Activated CD8-positive, alpha-beta memory T cell treated with anti-CD3 and anti-CD28 coated beads for 36 hours (primary cell): ENCODE measurements around the gene NECAP2. TPM values are rescaled to one million over a fixed set of nuclear protein-coding genes. Genes with fewer than 3 reads are reported as not detected.

ENCODE experiments used
- CTCF ChIA-PET: fragments of 350-600 bp; sonication (Branson Sonifier 250); formaldehyde crosslinking; loops from one replicate; lab custom pipeline; 2021; ENCODE audit warnings: antibody characterized with exemption; lab: Charles Lee
- POLR2A ChIA-PET: fragments of 350-600 bp; sonication (Branson Sonifier 250); formaldehyde crosslinking; loops from one replicate; lab custom pipeline; 2021; ENCODE audit warnings: antibody characterized with exemption; lab: Charles Lee
- total RNA-seq, 2 experiments: library from RNA; stranded (reverse); gene quantifications; one replicate each; pipeline ENCODE4 v1.2.3, GENCODE V29; 2021

Gene NECAP2
- total RNA-seq, 2 experiments from 2014 or later = 62.3 to 64.2 TPM

- POLR2A ChIA-PET = interaction anchor here (0.7 kb wide), 1 partner anchor 16 kb away, joined by 4 read pairs; no protein-coding TSS in a partner anchor
- CTCF ChIA-PET = interaction anchor here (1.6 kb wide), 1 partner anchor 19 kb away, joined by 5 read pairs; the partner anchor contains the start of gene NECAP2
Observed at GRCh38 chr1:16421201-16421600, 19.3 kb upstream of the NECAP2 start.

GRCh38 chr1:16422041-16422440 lies 18.5 kb upstream of the NECAP2 start:
- POLR2A ChIA-PET = no interaction called here
- CTCF ChIA-PET = interaction anchor here (1.6 kb wide), 1 partner anchor 18 kb away, joined by 5 read pairs; the partner anchor contains the start of gene NECAP2

- POLR2A ChIA-PET = interaction anchor here (0.5 kb wide), 1 partner anchor 59 kb away, joined by 3 read pairs; no protein-coding TSS in a partner anchor
- CTCF ChIA-PET = interaction anchor here (0.6 to 1.4 kb wide), 2 partner anchors 15 to 16 kb away, joined by 3 to 5 read pairs; partner anchors contain the start of gene NECAP2
Observed at GRCh38 chr1:16425125-16426025, 15.1 kb upstream of the NECAP2 start.

- POLR2A ChIA-PET = no interaction called here
- CTCF ChIA-PET = no interaction called here
Observed at GRCh38 chr1:16430606-16431005, 9.9 kb upstream of the NECAP2 start.

GRCh38 chr1:16433030-16433429 lies 7.5 kb upstream of the NECAP2 start:
- ChIA-PET POLR2A (no interaction called here), CTCF (interaction anchor here (0.6 kb wide), 1 partner anchor 505 kb away, joined by 3 read pairs; no protein-coding TSS in a partner anchor)

GRCh38 chr1:16434007-16434406 lies 6.5 kb upstream of the NECAP2 start:
- ChIA-PET POLR2A (interaction anchor here (0.6 kb wide), 1 partner anchor 674 kb away, joined by 4 read pairs; no protein-coding TSS in a partner anchor), CTCF (no interaction called here)

GRCh38 chr1:16434501-16434900 lies 6.0 kb upstream of the NECAP2 start:
- POLR2A ChIA-PET = interaction anchor here (0.6 kb wide), 1 partner anchor 674 kb away, joined by 4 read pairs; no protein-coding TSS in a partner anchor
- CTCF ChIA-PET = no interaction called here

- ChIA-PET CTCF (no interaction called here), POLR2A (no interaction called here)
Observed at GRCh38 chr1:16436946-16437474, 3.5 kb upstream of the NECAP2 start, which contains the start of gene SPATA21. Gene SPATA21 (minus strand): TSS chr1:16437424. CDS start chr1:16431371, 6,053 bp downstream.

- CTCF ChIA-PET = interaction anchor here (0.7 kb wide), 1 partner anchor 194 kb away, joined by 3 read pairs; no protein-coding TSS in a partner anchor
- POLR2A ChIA-PET = no interaction called here
Observed at GRCh38 chr1:16438516-16438915, 2.0 kb upstream of the NECAP2 start.

- CTCF ChIA-PET = interaction anchor here (0.7 kb wide), 1 partner anchor 194 kb away, joined by 3 read pairs; no protein-coding TSS in a partner anchor
- POLR2A ChIA-PET = interaction anchor here (0.6 kb wide), 1 partner anchor 12 kb away, joined by 10 read pairs; no protein-coding TSS in a partner anchor
Observed at GRCh38 chr1:16438924-16439323, 1.6 kb upstream of the NECAP2 start.

GRCh38 chr1:16440131-16440469 lies 424 bp upstream of the NECAP2 start:
- ChIA-PET CTCF (interaction anchor here (0.5 to 1.8 kb wide), 14 partner anchors 12 to 503 kb away, joined by 3 to 11 read pairs (median 3); partner anchors contain the start of gene FBXO42), POLR2A (interaction anchor here (1.0 to 1.5 kb wide), 2 partner anchors 51 to 73 kb away, joined by 5 to 6 read pairs; no protein-coding TSS in a partner anchor)

GRCh38 chr1:16441282-16441665 lies 750 bp downstream of the NECAP2 start:
- ChIA-PET POLR2A (interaction anchor here (0.5 to 1.5 kb wide), 2 partner anchors 52 to 608 kb away, joined by 3 to 6 read pairs; no protein-coding TSS in a partner anchor), CTCF (interaction anchor here (0.6 to 1.8 kb wide), 6 partner anchors 12 to 180 kb away, joined by 3 to 11 read pairs (median 4); no protein-coding TSS in a partner anchor)

- CTCF ChIA-PET = interaction anchor here (0.6 kb wide), 1 partner anchor 364 kb away, joined by 4 read pairs; no protein-coding TSS in a partner anchor
- POLR2A ChIA-PET = no interaction called here
Observed at GRCh38 chr1:16442265-16442664, 1.7 kb downstream of the NECAP2 start.

- POLR2A ChIA-PET = no interaction called here
- CTCF ChIA-PET = interaction anchor here (0.6 kb wide), 1 partner anchor 365 kb away, joined by 4 read pairs; no protein-coding TSS in a partner anchor
Observed at GRCh38 chr1:16442941-16443340, 2.4 kb downstream of the NECAP2 start.

GRCh38 chr1:16443975-16444770 lies 3.6 kb downstream of the NECAP2 start:
- POLR2A ChIA-PET = no interaction called here
- CTCF ChIA-PET = no interaction called here

GRCh38 chr1:16445052-16445451 lies 4.5 kb downstream of the NECAP2 start:
- CTCF ChIA-PET = no interaction called here

GRCh38 chr1:16446116-16446515 lies 5.6 kb downstream of the NECAP2 start:
- CTCF ChIA-PET = no interaction called here
- POLR2A ChIA-PET = no interaction called here

More at GRCh38 chr1:16445052-16445451, 4.5 kb downstream of the NECAP2 start:
- POLR2A ChIA-PET = no interaction called here

GRCh38 chr1:16447641-16448040 lies 7.1 kb downstream of the NECAP2 start:
- ChIA-PET CTCF (no interaction called here), POLR2A (no interaction called here)
